Mucosa of stomach (tissue), 1 donor: ENCODE measurements around the gene ITGAL.
A peak's percentile ranks its signal among the peaks of the same experiment; 100 is the strongest.

Experiments
- H3K27me3 ChIP-seq: one replicate; pipeline ENCODE4 v1.7.0; 2013; ENCODE audit warnings: mild to moderate bottlenecking, low read length; ENCODE audit not compliant: control insufficient read depth, insufficient read depth
- H3K36me3 ChIP-seq: one replicate; pipeline ENCODE4 v1.7.0; 2013; ENCODE audit warnings: low read length; ENCODE audit not compliant: control insufficient read depth, insufficient read depth
- H3K4me1 ChIP-seq: one replicate; pipeline ENCODE4 v1.7.0; 2013; ENCODE audit warnings: mild to moderate bottlenecking, low read length; ENCODE audit not compliant: control insufficient read depth, insufficient read depth
- H3K4me3 ChIP-seq: one replicate; pipeline ENCODE4 v1.7.0; 2013; ENCODE audit warnings: low read length
- H3K9ac ChIP-seq: one replicate; pipeline ENCODE4 v1.7.0; 2013; ENCODE audit warnings: mild to moderate bottlenecking, low read length, moderate library complexity
- H3K9me3 ChIP-seq: one replicate; pipeline ENCODE4 v1.7.0; 2013; ENCODE audit warnings: mild to moderate bottlenecking, low read length, moderate library complexity; ENCODE audit not compliant: control insufficient read depth
- donor health status: Pancreatic carcinoma.

ITGAL gene

DNA sequence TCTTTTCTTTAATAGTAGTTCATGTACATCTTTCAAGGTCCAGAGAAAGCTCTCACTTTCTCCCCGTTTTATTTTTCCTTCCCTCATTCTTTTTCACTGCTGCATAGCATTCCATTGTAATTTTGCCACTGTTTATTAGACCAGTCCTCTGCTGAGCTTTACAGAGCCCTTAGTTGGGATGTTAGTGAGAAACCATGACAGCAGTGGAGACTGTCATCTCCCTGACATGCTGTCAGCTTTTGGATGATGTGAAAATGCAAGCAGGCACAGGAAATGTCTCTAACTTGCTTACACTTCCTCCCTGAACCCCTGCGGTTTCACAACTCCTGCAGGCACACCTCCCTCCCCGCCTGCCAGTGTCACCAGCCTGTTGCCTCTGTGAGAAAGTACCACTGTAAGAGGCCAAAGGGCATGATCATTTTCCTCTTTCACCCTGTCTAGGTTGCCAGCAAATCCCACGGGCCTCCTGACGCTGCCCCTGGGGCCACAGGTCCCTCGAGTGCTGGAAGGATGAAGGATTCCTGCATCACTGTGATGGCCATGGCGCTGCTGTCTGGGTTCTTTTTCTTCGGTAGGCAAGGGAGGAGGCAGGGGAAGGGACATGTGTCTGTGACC is at the start of gene ITGAL:
TSS of gene ITGAL (plus strand) at position 415 of the 615 bp plus-strand sequence. CDS start at position 511, 96 bp downstream.
- Histone ChIP-seq H3K27me3 (peaks cover 6% of the 10 kb centered on the region), H3K4me1 (no peaks in the 10 kb centered on the region), H3K9ac (no peak within 1 kb of the TSS), H3K9me3 (no peaks in the 10 kb centered on the region), H3K4me3 (no peak within 1 kb of the TSS), H3K36me3 (no peaks in the 10 kb centered on the region)

GRCh38 chr16:30428055-30428454 is 44.5 kb upstream of the ITGAL start:
- H3K36me3 ChIP-seq, result no peaks in the 10 kb centered on the region
- H3K27me3 ChIP-seq, result no peaks in the 10 kb centered on the region
- no peaks in the 10 kb centered on the region for H3K9me3 ChIP-seq
- peaks cover 16% of the 10 kb centered on the region for H3K4me1 ChIP-seq
- H3K9ac ChIP-seq, result no peak overlapping the region
- no peak overlapping the region for H3K4me3 ChIP-seq

GRCh38 chr16:30429418-30429677 is 43.2 kb upstream of the ITGAL start:
- H3K36me3 ChIP-seq, result no peaks in the 10 kb centered on the region
- H3K4me1 ChIP-seq, result peaks cover 16% of the 10 kb centered on the region
- no peaks in the 10 kb centered on the region for H3K9me3 ChIP-seq
- H3K27me3 ChIP-seq, result no peaks in the 10 kb centered on the region
- H3K9ac ChIP-seq, result peak overlapping the region; percentile 57
- H3K4me3 ChIP-seq, result peak overlapping the region; percentile 70

DNA sequence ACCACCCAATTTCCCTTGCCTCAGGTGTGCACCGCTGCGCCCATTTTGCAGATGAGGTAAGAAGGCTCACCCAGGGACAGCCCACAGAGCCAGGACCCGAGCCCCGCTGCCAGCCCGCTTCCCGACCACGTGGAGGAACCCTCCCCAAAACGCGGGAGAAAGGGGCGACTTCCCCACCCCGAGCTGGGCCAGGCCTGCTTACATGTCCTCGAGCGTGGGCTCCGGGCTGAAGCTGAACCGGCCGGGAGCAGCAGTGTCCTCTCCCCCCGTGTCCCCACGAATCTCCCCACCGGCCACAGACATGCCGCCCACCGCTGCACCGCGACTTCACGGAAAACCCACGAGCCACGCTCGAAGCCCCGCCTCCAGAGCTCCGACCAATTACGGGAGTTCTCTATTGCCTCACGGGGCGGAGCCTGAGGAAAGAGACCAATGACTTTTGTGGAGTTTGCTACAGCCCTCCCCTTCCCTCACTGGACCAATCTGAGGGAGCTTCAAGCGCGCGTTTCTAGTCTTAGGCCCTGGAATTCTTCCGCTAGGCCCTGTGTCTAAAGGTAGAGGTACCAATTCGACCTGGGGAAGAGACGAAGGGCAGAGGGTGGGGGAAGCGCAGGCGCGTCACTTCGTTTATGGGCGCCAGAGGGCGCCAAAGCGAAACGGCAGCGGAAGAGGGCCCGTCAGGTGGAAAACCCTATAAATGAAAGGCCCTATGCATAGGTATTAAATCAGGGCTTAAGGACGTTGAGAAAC is 42.7 kb upstream of the ITGAL start, which contains the start of gene DCTPP1:
TSS of gene DCTPP1 (minus strand) at position 353 of the 750 bp plus-strand sequence. CDS start at position 303, 50 bp downstream.
- H3K4me3 ChIP-seq, result peak within 1 kb of the TSS; percentile 70
- no peaks in the 10 kb centered on the region for H3K27me3 ChIP-seq
- peak within 1 kb of the TSS; percentile 57 for H3K9ac ChIP-seq
- no peaks in the 10 kb centered on the region for H3K36me3 ChIP-seq
- H3K9me3 ChIP-seq, result no peaks in the 10 kb centered on the region
- peaks cover 16% of the 10 kb centered on the region for H3K4me1 ChIP-seq

GRCh38 chr16:30430428-30430970 is 42.0 kb upstream of the ITGAL start:
- H3K9ac ChIP-seq, result peak overlapping the region; percentile 57
- H3K27me3 ChIP-seq, result no peaks in the 10 kb centered on the region
- no peaks in the 10 kb centered on the region for H3K36me3 ChIP-seq
- H3K4me1 ChIP-seq, result peaks cover 16% of the 10 kb centered on the region
- H3K9me3 ChIP-seq, result no peaks in the 10 kb centered on the region
- H3K4me3 ChIP-seq, result no peak overlapping the region

GRCh38 chr16:30434852-30435251 is 37.7 kb upstream of the ITGAL start:
- Histone ChIP-seq H3K4me3 (no peak overlapping the region), H3K27me3 (no peaks in the 10 kb centered on the region), H3K9me3 (no peaks in the 10 kb centered on the region), H3K9ac (no peak overlapping the region), H3K36me3 (no peaks in the 10 kb centered on the region), H3K4me1 (peaks cover 20% of the 10 kb centered on the region)

DNA sequence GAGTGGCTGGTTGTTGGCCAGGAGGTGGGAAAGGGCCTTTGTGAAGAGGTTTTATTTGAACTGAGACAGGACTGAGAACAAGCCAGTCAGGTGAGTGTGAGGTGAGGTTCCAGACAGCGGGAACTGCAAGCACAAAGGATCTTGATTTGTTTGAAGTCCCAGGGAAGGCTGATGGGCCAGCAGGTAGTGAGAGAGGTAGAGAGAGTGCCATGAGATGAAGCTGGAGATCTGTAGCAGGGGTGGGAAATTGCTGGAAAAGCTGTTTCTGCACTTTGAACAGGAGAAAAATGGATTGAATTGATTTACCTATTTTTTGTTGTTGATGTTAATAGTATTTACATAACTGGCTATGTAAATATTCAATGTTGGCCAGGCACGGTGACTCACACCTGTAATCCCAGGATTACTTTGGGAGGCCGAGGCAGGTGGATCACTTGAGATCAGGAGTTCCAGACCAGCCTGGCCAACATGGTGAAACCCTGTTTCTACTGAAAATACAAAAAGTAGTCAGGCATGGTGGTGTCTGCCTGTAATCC is 35.0 kb upstream of the ITGAL start:
- Histone ChIP-seq H3K36me3 (no peaks in the 10 kb centered on the region), H3K9me3 (no peaks in the 10 kb centered on the region), H3K4me1 (peaks cover 14% of the 10 kb centered on the region), H3K27me3 (no peaks in the 10 kb centered on the region), H3K9ac (no peak overlapping the region), H3K4me3 (no peak overlapping the region)

- no peaks in the 10 kb centered on the region for H3K27me3 ChIP-seq
- peaks cover 14% of the 10 kb centered on the region for H3K4me1 ChIP-seq
- H3K9ac ChIP-seq, result no peak overlapping the region
- H3K36me3 ChIP-seq, result no peaks in the 10 kb centered on the region
- no peaks in the 10 kb centered on the region for H3K9me3 ChIP-seq
- no peak overlapping the region for H3K4me3 ChIP-seq
These were observed 33.7 kb upstream of the ITGAL start for GRCh38 chr16:30438835-30439234.

DNA sequence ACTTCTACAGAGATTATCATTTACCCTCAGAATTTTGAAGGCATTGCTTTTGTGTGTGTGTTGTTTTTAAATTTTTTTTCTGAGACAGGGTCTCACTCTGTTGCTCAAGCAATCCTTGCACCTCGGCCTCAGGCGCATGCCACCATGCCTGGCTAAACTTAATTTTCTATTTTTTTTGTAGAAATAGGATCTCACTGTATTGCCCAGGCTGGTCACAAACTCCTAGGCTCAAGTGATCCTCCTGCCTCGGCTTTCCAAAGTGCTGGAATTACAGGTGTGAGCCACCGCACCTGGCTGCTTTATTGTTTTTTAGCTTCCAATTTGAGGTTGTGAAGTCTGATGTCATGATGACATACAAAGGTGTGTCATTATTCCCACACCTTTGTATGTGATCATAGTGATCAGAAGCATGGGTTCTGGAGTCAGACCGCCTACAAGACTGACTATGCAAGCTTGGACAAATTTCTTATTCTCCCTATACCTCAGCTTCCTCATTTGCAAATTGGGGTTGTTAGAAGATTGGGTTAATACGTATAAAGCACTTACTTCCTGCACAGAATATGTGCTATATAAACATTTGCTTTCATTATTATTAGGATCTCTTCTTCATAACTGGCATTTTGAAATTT is 32.7 kb upstream of the ITGAL start:
- Histone ChIP-seq H3K9ac (no peak overlapping the region), H3K27me3 (no peaks in the 10 kb centered on the region), H3K4me1 (peaks cover 19% of the 10 kb centered on the region), H3K9me3 (no peaks in the 10 kb centered on the region), H3K36me3 (no peaks in the 10 kb centered on the region), H3K4me3 (no peak overlapping the region)

GRCh38 chr16:30443631-30444030 is 28.9 kb upstream of the ITGAL start:
- H3K36me3 ChIP-seq, result no peaks in the 10 kb centered on the region
- H3K9ac ChIP-seq, result no peak overlapping the region
- peaks cover 33% of the 10 kb centered on the region for H3K4me1 ChIP-seq
- H3K9me3 ChIP-seq, result no peaks in the 10 kb centered on the region
- no peaks in the 10 kb centered on the region for H3K27me3 ChIP-seq
- H3K4me3 ChIP-seq, result no peak overlapping the region

GRCh38 chr16:30444231-30445148 is 28.1 kb upstream of the ITGAL start:
- Histone ChIP-seq H3K27me3 (no peaks in the 10 kb centered on the region), H3K9me3 (no peaks in the 10 kb centered on the region), H3K4me1 (peaks cover 34% of the 10 kb centered on the region), H3K4me3 (peak overlapping the region; percentile 98), H3K36me3 (no peaks in the 10 kb centered on the region), H3K9ac (peak overlapping the region; percentile 97)
